NT2/D1 (cell line): ENCODE results near the gene ITPR2.

ENCODE experiments used
- DNase-seq: peaks from one replicate; pipeline ENCODE4 v3.0.0-alpha.2; 2011; ENCODE audit warnings: low read depth, low spot score
- H3K27me3 ChIP-seq: 2 replicates; pipeline ENCODE4 v1.6.0; 2011; ENCODE audit warnings: mild to moderate bottlenecking; ENCODE audit not compliant: insufficient read length, insufficient read depth
- H3K36me3 ChIP-seq: 2 replicates; pipeline ENCODE4 v1.6.1; 2011; ENCODE audit warnings: mild to moderate bottlenecking, low read length, mixed read lengths; ENCODE audit not compliant: insufficient read depth, insufficient read length
- H3K4me1 ChIP-seq: 2 replicates; pipeline ENCODE4 v1.5.1; 2011; ENCODE audit not compliant: insufficient read depth, insufficient read length
- H3K4me3 ChIP-seq: 2 replicates; pipeline ENCODE4 v1.5.1; 2011; ENCODE audit warnings: low read depth; ENCODE audit not compliant: insufficient read length
- H3K9ac ChIP-seq: 2 replicates; pipeline ENCODE4 v1.6.0; 2011; ENCODE audit warnings: low read depth; ENCODE audit not compliant: insufficient read length
- H3K9me3 ChIP-seq: 2 replicates; pipeline ENCODE4 v1.5.1; 2011; ENCODE audit warnings: mild to moderate bottlenecking, low read length; ENCODE audit not compliant: insufficient read depth
- SUZ12 ChIP-seq: IDR thresholded peaks from 2 replicates; pipeline ENCODE4 v1.6.1; 2011; ENCODE audit not compliant: insufficient read length, insufficient read depth; ENCODE audit errors: extremely low read depth
- YY1 ChIP-seq: IDR thresholded peaks from 2 replicates; pipeline ENCODE4 v1.6.1; 2011; ENCODE audit not compliant: insufficient read length, insufficient read depth
- ZNF274 ChIP-seq: IDR thresholded peaks from 2 replicates; pipeline ENCODE4 v1.6.1; 2011; ENCODE audit warnings: mild to moderate bottlenecking, low read depth, low read length

The ITPR2 gene

GRCh38 chr12:26741584-26742227, 91.3 kb downstream of the ITPR2 start:
- Histone ChIP-seq H3K4me3 (no peak overlapping the region), H3K9ac (no peak overlapping the region), H3K4me1 (no peaks in the 10 kb centered on the region), H3K36me3 (no peaks in the 10 kb centered on the region), H3K9me3 (peaks cover 8% of the 10 kb centered on the region; the same call in 1 of the 2 replicates), H3K27me3 (no peaks in the 10 kb centered on the region)
- TF ChIP-seq SUZ12 (no peak), ZNF274 (no peak), YY1 (no peak)
- no peak for DNase-seq

GRCh38 chr12:26740991-26741390, 92.0 kb downstream of the ITPR2 start:
- no peaks in the 10 kb centered on the region for H3K36me3 ChIP-seq
- no peaks in the 10 kb centered on the region for H3K27me3 ChIP-seq
- H3K4me3 ChIP-seq: no peak overlapping the region
- H3K4me1 ChIP-seq: no peaks in the 10 kb centered on the region
- no peak for TF ChIP-seq ZNF274
- no peak for TF ChIP-seq SUZ12
- TF ChIP-seq YY1: no peak
- no peak overlapping the region for H3K9ac ChIP-seq
- no peak for DNase-seq
- peaks cover 8% of the 10 kb centered on the region; the same call in 1 of the 2 replicates for H3K9me3 ChIP-seq

GRCh38 chr12:26740348-26740747, 92.6 kb downstream of the ITPR2 start:
- no peak overlapping the region for H3K9ac ChIP-seq
- peaks cover 8% of the 10 kb centered on the region; the same call in 1 of the 2 replicates for H3K9me3 ChIP-seq
- no peak for TF ChIP-seq SUZ12
- TF ChIP-seq YY1: no peak
- TF ChIP-seq ZNF274: no peak
- no peak for DNase-seq
- H3K4me1 ChIP-seq: no peaks in the 10 kb centered on the region
- no peak overlapping the region for H3K4me3 ChIP-seq
- H3K27me3 ChIP-seq: no peaks in the 10 kb centered on the region
- H3K36me3 ChIP-seq: no peaks in the 10 kb centered on the region

GRCh38 chr12:26737487-26738030, 95.4 kb downstream of the ITPR2 start:
- H3K27me3 ChIP-seq: no peaks in the 10 kb centered on the region
- no peak for DNase-seq
- H3K4me3 ChIP-seq: no peak overlapping the region
- peaks cover 8% of the 10 kb centered on the region; the same call in 1 of the 2 replicates for H3K9me3 ChIP-seq
- no peaks in the 10 kb centered on the region for H3K36me3 ChIP-seq
- H3K9ac ChIP-seq: no peak overlapping the region
- no peak for TF ChIP-seq ZNF274
- no peak for TF ChIP-seq YY1
- TF ChIP-seq SUZ12: no peak
- H3K4me1 ChIP-seq: no peaks in the 10 kb centered on the region

GRCh38 chr12:26736563-26737486, 96.2 kb downstream of the ITPR2 start:
- H3K9ac ChIP-seq: no peak overlapping the region
- DNase-seq: no peak
- H3K36me3 ChIP-seq: no peaks in the 10 kb centered on the region
- no peak for TF ChIP-seq ZNF274
- TF ChIP-seq YY1: no peak
- no peak for TF ChIP-seq SUZ12
- H3K27me3 ChIP-seq: no peaks in the 10 kb centered on the region
- no peaks in the 10 kb centered on the region for H3K4me1 ChIP-seq
- H3K9me3 ChIP-seq: peaks cover 8% of the 10 kb centered on the region; the same call in 1 of the 2 replicates
- H3K4me3 ChIP-seq: no peak overlapping the region

- Histone ChIP-seq H3K4me1 (no peaks in the 10 kb centered on the region), H3K9me3 (peaks cover 8% of the 10 kb centered on the region; the same call in 1 of the 2 replicates), H3K27me3 (no peaks in the 10 kb centered on the region), H3K9ac (no peak overlapping the region), H3K4me3 (no peak overlapping the region), H3K36me3 (no peaks in the 10 kb centered on the region)
- no peak for DNase-seq
- no peak for TF ChIP-seq ZNF274
- no peak for TF ChIP-seq YY1
- TF ChIP-seq SUZ12: no peak
Measured at GRCh38 chr12:26735249-26735639, 97.8 kb downstream of the ITPR2 start.
